EH (cell line): ENCODE measurements around the gene ZNF280B.
"Not testable (repeated sequence)": the region's sequence is repeated elsewhere in the genome, so short reads cannot be mapped to it uniquely, and the experiment has no call there.

Experiments used
- DNase-seq: peaks from one replicate; pipeline ENCODE4 v3.0.0-alpha.2; 2015; ENCODE audit warnings: low read depth

Gene ZNF280B

GRCh38 chr22:22507743-22508273 is 734 bp downstream of the ZNF280B start:
- DNase-seq, result no peak

DNA sequence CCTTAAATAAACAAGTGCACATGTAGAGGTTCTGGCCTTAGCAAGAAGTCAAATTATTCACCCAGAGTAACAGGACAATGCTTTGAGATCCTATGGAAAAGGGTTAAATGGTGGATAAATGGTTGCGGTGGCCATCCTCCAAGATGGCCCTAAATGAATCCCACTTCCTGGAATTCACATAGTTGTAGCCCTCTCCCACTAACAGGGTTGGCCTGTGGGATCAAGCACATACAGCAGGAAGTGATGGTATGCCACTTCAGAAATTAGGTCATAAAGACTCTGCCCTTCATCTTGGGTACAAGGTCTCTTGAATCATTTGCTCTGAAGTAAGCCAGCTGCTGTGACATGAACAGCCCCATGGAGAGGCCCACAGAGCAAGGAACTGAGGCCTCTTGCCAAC is 1.8 kb downstream of the ZNF280B start:
- DNase-seq, result no peak

DNA sequence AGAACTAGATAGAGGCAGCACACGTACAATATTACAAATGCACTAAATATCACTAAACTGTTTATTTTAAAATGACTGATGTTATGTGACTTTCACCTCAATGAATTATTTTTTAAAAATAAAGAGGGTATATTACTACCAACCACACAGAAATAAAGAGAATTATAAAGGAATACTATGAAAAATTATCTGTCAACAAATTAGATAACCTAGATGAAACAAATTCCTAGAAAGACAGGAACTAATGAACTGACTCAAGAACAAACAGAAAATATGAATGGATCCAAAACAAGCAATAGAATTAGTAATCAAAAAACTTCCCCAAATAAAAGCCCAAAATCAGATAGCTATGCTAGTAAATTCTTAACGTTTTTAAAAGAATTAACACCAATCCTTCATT is 10.3 kb downstream of the ZNF280B start:
- DNase-seq, result no peak

DNA sequence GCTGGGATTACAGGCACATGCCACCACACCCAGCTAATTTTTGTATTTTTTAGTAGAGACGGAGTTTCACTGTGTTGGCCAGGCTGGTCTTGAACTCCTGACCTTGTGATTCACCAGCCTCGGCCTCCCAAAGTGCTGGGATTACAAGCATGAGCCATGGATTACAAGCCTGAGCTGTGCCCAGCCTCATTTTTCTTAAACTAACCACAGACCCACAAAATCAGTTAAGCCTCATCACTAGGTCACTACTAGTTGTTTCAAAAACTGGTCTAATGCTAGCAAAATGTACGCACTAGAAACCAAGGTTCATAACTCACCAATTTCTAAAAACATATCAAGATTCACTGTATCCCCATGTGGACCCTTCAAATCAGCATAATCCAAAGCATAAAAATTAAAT is 17.0 kb downstream of the ZNF280B start:
- DNase-seq, result not testable (repeated sequence)

- DNase-seq, result no peak
Observed at GRCh38 chr22:22488736-22489135, 19.8 kb downstream of the ZNF280B start.

DNA sequence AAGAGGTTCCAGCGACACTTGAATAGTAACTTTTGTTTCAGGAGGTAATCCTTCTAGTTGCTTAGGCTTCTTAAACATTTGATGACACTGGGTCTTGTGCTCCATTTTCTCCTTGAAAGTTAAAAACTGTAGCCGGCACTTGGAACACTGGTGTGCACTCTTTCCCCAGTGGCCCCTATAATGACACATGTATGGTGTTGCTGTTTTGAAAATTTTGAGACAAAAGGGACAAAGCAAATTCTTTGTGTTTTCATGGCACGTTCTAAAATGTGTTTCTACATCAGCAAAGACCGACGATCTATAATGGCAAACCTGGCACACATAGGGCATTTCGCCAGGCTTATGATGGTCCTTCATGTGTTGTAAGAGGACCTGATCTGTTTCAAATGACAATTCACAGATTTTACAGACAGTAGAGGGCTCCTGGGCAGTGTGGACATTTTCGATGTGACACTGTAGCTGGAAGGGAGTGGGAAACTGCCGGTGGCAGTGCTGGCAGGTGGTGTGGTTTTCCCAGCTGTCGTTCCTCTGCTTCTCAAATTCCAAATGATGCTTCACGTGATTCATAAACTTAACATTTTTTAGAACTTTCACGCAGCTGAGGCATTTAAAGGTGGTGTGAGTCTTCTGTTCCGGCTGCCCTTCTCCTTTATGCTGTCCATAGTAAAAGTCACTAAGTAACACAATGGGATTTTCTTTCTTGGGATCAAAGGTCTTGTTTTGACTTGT is 20.5 kb downstream of the ZNF280B start:
- no peak for DNase-seq

DNA sequence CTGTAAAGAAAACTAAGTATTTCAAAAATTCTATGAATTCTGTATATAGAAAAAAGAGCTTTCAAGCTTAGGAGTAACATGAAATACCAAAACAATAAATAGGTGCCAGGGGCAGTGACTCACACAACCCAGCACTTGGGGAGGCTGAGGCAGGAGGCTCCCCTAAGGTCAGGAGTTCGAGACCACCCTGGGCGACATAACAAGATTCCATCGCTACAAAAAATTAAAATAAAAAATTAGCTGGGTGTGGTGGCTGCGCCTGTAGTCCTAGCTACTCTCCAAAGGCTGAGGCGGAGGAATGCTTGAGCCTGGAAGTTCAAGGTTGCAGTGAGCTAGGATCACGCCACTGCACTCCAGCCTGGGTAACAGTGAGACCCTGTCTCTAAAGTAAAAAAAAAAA is 21.5 kb downstream of the ZNF280B start:
- DNase-seq, result no peak

GRCh38 chr22:22486132-22486899 is 22.2 kb downstream of the ZNF280B start:
- no peak for DNase-seq

- no peak for DNase-seq
Observed at GRCh38 chr22:22485524-22485923, 23.0 kb downstream of the ZNF280B start.

DNA sequence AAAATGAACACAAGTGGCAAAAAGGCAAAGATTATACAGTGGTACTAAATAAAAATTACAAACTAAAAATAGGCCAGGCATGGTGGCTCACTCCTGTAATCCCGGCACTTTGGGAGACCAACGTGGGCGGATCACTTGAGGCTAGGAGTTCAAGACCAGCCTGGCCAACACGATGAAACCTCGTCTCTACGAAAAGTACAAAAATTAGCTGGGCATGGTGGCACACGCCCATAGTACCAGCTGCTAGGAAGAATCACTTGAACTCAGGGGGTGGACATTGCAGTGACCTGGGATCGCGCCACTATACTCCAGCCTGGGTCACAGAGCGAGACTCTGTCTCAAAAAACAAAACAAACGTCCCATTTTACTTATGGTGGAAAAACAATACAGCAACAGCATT is 24.5 kb downstream of the ZNF280B start:
- no peak for DNase-seq

DNA sequence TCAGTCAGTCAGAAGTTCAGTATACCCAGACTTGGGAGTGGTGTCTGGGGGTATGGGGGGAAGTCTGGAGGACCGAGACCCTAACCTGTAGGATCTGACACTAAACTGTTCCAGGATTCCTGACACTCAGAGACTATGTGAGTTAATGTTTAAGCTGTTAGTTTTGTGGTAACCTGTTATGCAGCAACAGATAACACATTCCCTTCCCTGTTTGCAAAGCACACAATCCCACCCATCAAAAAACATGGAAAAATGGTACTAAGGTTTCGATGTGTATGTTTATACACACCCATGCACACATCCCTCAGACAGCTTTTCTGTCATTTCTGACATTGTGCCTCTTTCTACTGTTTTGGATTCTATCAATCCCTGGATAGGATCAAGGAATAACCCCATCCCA is 27.6 kb downstream of the ZNF280B start:
- DNase-seq, result no peak

DNA sequence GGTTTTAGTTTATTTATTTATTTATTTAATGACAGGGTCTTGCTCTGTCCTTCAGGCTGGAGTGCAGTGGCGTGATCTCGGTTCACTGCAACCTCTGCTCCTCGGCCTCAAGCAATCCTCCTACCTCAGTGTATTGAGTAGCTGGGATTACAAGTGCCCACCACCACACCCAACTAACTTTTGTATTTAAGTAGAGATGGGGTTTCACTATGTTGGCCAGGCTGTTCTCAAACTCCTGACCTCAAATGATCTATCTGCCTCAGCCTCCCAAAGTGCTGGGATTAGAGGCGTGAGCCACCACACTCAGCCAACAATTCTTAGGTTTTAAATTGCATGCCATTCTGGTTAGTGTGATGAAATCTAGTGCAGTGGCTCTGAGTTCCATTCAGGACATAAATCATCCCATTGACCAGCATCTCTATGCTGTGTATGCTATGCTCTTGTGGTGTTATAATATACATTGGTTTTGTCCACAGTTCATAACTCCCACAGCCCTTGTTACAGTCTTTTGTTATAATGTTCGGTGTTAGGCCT is 28.5 kb downstream of the ZNF280B start:
- DNase-seq, result peak; percentile 40

DNA sequence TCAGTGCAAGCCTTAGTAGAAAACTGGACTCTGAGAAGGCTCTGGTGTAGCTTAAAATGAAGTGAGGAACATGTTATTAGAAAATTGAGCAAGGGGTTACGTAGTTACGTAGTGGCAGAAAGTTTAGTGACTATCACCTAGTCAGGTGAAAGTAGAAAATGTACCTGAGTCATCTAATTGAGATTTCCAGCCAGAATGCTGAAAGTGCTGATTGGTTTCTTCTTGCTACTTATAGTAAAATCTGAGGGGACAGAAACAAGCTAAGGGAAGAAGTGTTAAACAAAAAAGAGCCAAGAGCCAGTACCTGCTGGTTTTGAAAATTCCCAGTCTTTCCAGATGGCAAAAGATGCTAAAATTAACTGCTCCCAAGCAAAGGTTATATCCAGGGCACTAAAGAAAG is 29.4 kb downstream of the ZNF280B start:
- no peak for DNase-seq

- no peak for DNase-seq
Observed at GRCh38 chr22:22478470-22478869, 30.1 kb downstream of the ZNF280B start.

DNA sequence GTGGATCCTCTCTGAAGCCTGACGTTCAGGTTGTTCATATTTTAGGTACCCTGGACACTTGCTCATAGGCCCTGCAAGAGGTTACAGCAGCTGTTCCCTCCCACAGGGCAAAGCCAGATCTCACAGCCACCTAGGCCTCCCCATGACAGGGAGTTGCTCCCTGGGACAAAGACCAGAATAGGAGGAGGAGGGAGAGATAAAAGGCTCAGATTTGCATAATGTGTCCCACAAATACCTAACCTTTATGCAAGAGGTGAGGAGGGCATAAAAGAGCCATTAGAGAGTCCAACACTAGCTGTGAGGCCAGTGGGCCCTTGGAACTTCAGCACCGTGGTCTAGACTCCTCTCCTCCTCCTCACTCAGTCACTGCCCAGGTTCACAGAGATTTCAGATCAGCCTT is 33.8 kb downstream of the ZNF280B start:
- DNase-seq, result no peak

GRCh38 chr22:22471104-22471503 is 37.4 kb downstream of the ZNF280B start:
- DNase-seq, result not testable (repeated sequence)

- DNase-seq, result no peak
Observed at GRCh38 chr22:22469527-22469926, 39.0 kb downstream of the ZNF280B start.

GRCh38 chr22:22468794-22469469 is 39.6 kb downstream of the ZNF280B start:
- not testable (repeated sequence) for DNase-seq

GRCh38 chr22:22467112-22467511 is 41.4 kb downstream of the ZNF280B start:
- DNase-seq, result no peak

DNA sequence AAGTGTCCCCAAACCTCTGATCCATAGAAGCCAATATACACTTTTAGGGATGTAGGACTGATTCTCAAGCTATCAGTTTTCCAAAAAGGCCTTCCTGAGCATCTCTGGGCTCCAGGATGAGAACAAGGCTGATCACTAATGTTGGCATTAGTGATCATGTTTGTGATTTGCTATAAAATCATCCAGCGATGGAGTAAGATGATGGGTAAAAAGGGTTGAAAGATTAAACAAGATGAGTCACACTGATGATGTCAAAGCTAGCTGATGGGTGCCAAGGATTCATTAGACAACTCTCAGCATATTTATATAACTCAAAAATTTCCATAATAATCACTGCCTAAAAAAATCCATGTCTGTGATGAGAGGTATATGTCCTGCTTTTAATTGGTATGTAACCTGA is 42.8 kb downstream of the ZNF280B start:
- DNase-seq, result peak; percentile 7

DNA sequence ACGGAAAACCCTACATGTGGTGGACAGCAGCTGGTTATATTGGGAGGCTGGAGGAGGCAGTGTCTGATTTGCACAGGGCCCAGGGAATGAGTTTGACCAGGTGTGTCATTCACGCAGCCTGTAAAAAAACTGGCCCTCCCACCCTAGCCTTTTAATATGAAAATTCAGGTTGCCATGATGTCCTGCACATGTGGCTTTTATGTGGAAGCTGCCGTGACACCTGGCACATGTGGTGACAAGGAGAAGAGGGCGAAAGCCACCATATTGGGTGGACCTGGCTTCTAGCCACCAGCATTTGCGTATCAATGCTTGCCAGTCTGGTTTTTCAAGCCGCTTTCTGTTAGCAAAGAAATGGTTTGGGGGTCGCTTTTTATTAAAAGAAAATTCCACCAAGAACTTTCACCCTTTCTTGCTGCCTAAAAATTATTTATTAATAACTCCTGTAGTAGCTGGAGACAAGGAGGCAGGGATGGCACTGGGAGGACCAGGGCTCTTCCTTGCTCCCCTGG is 43.4 kb downstream of the ZNF280B start:
- no peak for DNase-seq

DNA sequence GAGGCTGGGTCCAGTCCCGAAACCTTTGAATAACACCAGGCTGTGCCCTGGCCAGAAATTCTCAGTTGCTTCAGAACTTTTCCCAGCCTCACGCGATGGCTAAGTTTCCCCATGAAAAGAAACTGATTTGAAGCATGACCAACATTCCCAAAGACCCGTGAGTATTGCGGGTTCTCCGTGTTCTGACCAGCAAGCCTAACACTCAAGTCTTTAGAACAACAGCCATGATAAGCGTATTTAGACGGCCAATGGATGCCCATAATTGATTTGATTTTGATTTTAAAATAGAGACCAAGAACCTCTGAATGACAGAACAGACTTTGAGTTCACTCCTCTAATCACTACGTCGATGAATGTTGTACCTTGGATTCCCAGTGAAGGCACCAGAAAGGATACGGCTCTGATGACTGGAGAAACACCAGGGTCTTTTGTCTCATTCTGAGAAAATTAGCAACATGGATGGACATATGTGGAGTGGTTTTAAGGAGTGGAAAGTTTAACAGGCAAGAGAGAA is 43.9 kb downstream of the ZNF280B start:
- DNase-seq, result no peak
